ENCODE measurements around the gene NKTR.

DNA sequence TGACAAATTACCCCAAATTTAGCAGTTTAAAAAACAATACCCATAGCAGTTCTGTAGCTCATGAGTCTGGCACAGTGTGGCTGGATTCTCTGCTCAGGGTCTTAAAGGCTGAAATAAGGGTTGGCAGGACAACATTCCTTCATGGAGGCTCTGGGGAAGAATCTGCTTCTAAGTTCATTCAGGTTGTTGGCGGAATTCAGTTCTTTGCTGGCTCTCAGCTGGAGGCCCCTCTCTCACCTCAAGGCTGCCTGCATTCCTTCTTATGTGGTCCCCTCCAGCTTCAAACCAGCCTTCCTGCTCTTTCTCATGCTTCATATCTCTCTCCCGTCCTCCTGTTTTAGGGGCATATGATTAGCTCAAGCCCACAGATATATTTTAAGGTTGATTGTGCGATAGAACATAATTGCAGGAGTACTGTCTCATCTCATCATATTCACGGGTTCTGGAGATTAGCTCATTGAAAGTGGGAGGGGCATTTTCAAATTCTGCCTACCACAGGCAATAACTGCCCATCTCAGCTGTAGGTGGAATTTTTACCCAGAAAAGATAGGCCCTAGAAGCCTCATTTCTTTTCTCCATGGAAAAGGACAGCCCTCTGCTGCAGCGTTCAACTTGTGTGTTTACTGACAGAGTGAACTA, 47.5 kb downstream of the NKTR start:
- TF ChIP-seq, protein P1, sequence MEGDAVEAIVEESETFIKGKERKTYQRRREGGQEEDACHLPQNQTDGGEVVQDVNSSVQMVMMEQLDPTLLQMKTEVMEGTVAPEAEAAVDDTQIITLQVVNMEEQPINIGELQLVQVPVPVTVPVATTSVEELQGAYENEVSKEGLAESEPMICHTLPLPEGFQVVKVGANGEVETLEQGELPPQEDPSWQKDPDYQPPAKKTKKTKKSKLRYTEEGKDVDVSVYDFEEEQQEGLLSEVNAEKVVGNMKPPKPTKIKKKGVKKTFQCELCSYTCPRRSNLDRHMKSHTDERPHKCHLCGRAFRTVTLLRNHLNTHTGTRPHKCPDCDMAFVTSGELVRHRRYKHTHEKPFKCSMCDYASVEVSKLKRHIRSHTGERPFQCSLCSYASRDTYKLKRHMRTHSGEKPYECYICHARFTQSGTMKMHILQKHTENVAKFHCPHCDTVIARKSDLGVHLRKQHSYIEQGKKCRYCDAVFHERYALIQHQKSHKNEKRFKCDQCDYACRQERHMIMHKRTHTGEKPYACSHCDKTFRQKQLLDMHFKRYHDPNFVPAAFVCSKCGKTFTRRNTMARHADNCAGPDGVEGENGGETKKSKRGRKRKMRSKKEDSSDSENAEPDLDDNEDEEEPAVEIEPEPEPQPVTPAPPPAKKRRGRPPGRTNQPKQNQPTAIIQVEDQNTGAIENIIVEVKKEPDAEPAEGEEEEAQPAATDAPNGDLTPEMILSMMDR (IDR thresholded peaks at IDR 0.05 in 2 of 3, conservative IDR thresholded peaks at IDR 0.05 in 1 of 3; ENCODE audit: insufficient read depth in 2 of 3, low read depth in 1 of 3, low read length in 3 of 3) = no peak
- TF ChIP-seq SRF (CRISPR knock-in tag; IDR thresholded peaks at IDR 0.05) = no peak

All from K562 (cell line).